Activated naive CD4-positive, alpha-beta T cell treated with anti-CD3 and anti-CD28 coated beads for 36 hours (primary cell): ENCODE data around the gene FAM111A. TPM values are rescaled to one million over a fixed set of nuclear protein-coding genes. Genes with fewer than 3 reads are reported as not detected.
"Not testable (repeated sequence)": the region's sequence is repeated elsewhere in the genome, so short reads cannot be mapped to it uniquely, and the experiment has no call there.

Source experiments
- CTCF ChIA-PET: fragments of 350-600 bp; sonication (Branson Sonifier 250); formaldehyde crosslinking; loops from one replicate; lab custom pipeline; 2021; ENCODE audit warnings: antibody characterized with exemption; lab: Charles Lee
- DNase-seq: peaks from one replicate; pipeline ENCODE4 v3.0.0-alpha.2; 2020
- H3K27ac Mint-ChIP-seq: one replicate; pipeline ENCODE4 v1.8.0; 2021; ENCODE audit warnings: mild to moderate bottlenecking, mixed read lengths
- H3K27me3 Mint-ChIP-seq: one replicate; pipeline ENCODE4 v1.8.0; 2021; ENCODE audit warnings: low read depth, mixed read lengths
- H3K36me3 Mint-ChIP-seq: one replicate; pipeline ENCODE4 v1.8.0; 2021; ENCODE audit warnings: low read depth, mixed read lengths
- H3K4me1 Mint-ChIP-seq: one replicate; pipeline ENCODE4 v1.8.0; 2021; ENCODE audit warnings: low read depth, mixed read lengths
- H3K4me3 Mint-ChIP-seq: one replicate; pipeline ENCODE4 v1.8.0; 2021; ENCODE audit warnings: mild to moderate bottlenecking, moderate library complexity, mixed read lengths
- H3K9me3 Mint-ChIP-seq: one replicate; pipeline ENCODE4 v1.8.0; 2021; ENCODE audit warnings: mixed read lengths
- intact Hi-C: fragments of 100-400 bp; cut with micrococcal nuclease; formaldehyde crosslinking; loops from one replicate; pipeline ENCODE4 v1.15.1; 2023
- total RNA-seq, 2 experiments: library from RNA; stranded (reverse); gene quantifications; one replicate each; pipeline ENCODE4 v1.2.3, GENCODE V29; 2021

Gene FAM111A
- 10 to 100 TPM; 98.3 to 99.4 TPM for total RNA-seq

DNA sequence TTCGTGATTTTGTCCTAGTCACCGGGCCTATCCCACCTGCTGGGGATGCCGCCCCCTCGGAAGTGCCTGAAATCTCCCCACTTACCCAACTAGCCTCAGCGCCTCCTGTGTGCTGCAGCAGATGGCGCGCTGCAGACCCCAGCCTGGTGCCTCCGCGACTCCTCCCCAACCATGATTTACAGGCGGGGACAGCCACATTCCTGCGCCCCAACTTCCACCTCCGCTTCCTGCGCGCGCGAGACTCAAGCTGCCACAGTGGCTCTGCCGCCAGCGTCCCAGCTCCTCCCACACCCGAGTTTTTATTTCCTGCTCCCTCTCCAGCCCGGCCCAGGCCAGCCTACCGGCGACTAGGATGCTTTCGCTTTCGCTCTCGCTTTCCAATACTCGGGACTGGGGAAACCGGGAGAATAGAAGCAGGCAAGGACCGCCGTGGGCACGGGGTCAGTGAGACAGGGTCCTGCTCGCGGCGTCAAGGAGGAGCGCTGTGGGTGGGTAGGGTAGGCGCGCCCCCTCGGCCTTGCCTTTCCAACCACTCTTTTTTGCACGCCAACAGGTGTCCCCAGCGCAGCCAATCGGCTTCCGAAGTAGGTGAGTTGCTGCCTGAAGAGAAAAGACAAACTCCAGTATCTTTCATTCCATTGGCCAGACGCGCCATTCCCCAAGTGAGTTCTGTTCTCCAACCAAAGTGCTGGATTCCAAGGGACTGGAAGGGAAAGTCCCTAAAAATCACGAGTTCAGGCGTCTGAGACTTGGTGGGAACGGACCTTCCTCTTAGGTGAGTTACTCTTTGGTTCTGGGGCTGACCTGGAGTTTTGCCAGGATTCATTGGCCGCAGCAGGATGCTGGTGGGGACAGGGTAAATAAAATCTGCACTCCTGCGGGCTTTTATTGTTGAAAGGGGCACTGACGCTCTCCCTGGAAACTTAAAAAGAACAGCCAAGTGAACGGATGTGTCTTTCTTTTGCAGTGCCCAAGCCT lies at the start of gene FAM111A:
FAM111A (plus strand) TSS at position 327 of the 978 bp plus-strand sequence. CDS start 6,017 bp downstream, outside the sequence.
- Mint-ChIP-seq H3K27me3 (no peaks in the 10 kb centered on the region), H3K36me3 (peaks cover 32% of the 10 kb centered on the region), H3K27ac (peak within 1 kb of the TSS; percentile 91), H3K4me3 (peak within 1 kb of the TSS; percentile 95), H3K4me1 (peaks cover 40% of the 10 kb centered on the region), H3K9me3 (no peaks in the 10 kb centered on the region)
- CTCF ChIA-PET = interaction anchor here (0.9 to 3.6 kb wide), 7 partner anchors 7 to 466 kb away, joined by 3 to 46 read pairs (median 5); no protein-coding TSS in a partner anchor
- intact Hi-C loops = loop anchor here (1.0 to 10.0 kb wide), 8 partner anchors 15 to 1818 kb away; partner anchors contain the start of genes FAM111B, MED19, SELENOH and TMX2
- peak; percentile 88 for DNase-seq

- H3K9me3 Mint-ChIP-seq, H3K4me1 Mint-ChIP-seq, intact Hi-C loops, DNase-seq, H3K36me3 Mint-ChIP-seq, H3K27ac Mint-ChIP-seq, H3K4me3 Mint-ChIP-seq: not testable (repeated sequence)
- H3K27me3 Mint-ChIP-seq = peaks cover 10% of the 10 kb centered on the region
- CTCF ChIA-PET = interaction anchor here (0.9 to 5.8 kb wide), 3 partner anchors 9 to 65 kb away, joined by 3 to 45 read pairs (median 3); no protein-coding TSS in a partner anchor
These were observed 49.1 kb upstream of the FAM111A start for GRCh38 chr11:59093576-59093975.

- CTCF ChIA-PET = interaction anchor here (0.9 to 6.5 kb wide), 3 partner anchors 40 to 112 kb away, joined by 3 to 57 read pairs (median 45); no protein-coding TSS in a partner anchor
- H3K4me1 Mint-ChIP-seq, H3K9me3 Mint-ChIP-seq, DNase-seq, H3K4me3 Mint-ChIP-seq, H3K27ac Mint-ChIP-seq, intact Hi-C loops, H3K36me3 Mint-ChIP-seq: not testable (repeated sequence)
- H3K27me3 Mint-ChIP-seq = peaks cover 15% of the 10 kb centered on the region
These were observed 47.4 kb upstream of the FAM111A start for GRCh38 chr11:59095225-59095624.

DNA sequence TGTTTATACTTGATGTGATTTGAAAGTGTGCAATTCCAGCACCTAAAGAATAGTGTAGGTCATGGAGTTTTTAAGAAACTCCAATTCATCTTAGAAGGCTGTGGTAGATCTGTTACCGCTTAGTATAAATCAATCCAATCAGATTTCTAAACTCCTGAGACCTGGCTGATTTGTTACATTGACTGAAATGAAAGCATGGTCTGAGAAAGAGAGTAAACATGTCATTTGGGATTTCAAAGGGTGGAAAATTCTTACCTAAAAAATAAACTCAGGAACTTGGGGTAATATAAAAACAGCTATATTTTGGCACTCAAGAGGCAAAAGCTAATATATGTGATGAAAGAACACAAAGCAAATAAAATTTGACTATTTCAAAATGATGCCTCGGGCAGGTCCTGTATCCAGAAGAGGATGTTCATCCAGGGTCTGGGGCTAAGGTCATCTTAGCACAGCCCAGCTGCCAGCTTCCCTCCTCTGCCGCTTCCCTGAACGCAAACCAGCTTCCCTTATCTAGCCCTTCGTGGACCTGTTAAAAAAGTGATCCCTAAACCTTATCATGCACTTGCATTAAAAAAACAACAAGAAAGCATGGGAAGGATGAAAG lies 46.6 kb upstream of the FAM111A start:
- H3K36me3 Mint-ChIP-seq, intact Hi-C loops, H3K27ac Mint-ChIP-seq, H3K4me3 Mint-ChIP-seq, H3K9me3 Mint-ChIP-seq, H3K4me1 Mint-ChIP-seq, DNase-seq: not testable (repeated sequence)
- CTCF ChIA-PET = interaction anchor here (1.0 to 6.5 kb wide), 3 partner anchors 23 to 61 kb away, joined by 3 to 57 read pairs (median 45); no protein-coding TSS in a partner anchor
- peaks cover 21% of the 10 kb centered on the region for H3K27me3 Mint-ChIP-seq

- peak; percentile 79 for DNase-seq
- peaks cover 21% of the 10 kb centered on the region for H3K27me3 Mint-ChIP-seq
- H3K27ac Mint-ChIP-seq = no peak overlapping the region
- H3K36me3 Mint-ChIP-seq = no peaks in the 10 kb centered on the region
- CTCF ChIA-PET = interaction anchor here (0.8 to 6.5 kb wide), 9 partner anchors 10 to 64 kb away, joined by 3 to 57 read pairs (median 4); partner anchors contain the start of genes FAM111A and FAM111B
- intact Hi-C loops = loop anchor here (1.0 kb wide), 2 partner anchors 39 to 61 kb away; no protein-coding TSS in a partner anchor
- H3K4me1 Mint-ChIP-seq = peaks cover 5% of the 10 kb centered on the region
- no peak overlapping the region for H3K4me3 Mint-ChIP-seq
- H3K9me3 Mint-ChIP-seq = no peaks in the 10 kb centered on the region
These were observed 45.4 kb upstream of the FAM111A start for GRCh38 chr11:59097113-59097708.

- not testable (repeated sequence) for H3K36me3 Mint-ChIP-seq, DNase-seq, H3K27ac Mint-ChIP-seq, H3K4me3 Mint-ChIP-seq, H3K4me1 Mint-ChIP-seq, H3K9me3 Mint-ChIP-seq
- intact Hi-C loops = loop anchor here (1.0 kb wide), 2 partner anchors 38 to 60 kb away; no protein-coding TSS in a partner anchor
- CTCF ChIA-PET = interaction anchor here (0.8 to 6.5 kb wide), 9 partner anchors 10 to 63 kb away, joined by 3 to 57 read pairs (median 4); partner anchors contain the start of genes FAM111A and FAM111B
- peaks cover 27% of the 10 kb centered on the region for H3K27me3 Mint-ChIP-seq
These were observed 44.7 kb upstream of the FAM111A start for GRCh38 chr11:59097938-59098337.

DNA sequence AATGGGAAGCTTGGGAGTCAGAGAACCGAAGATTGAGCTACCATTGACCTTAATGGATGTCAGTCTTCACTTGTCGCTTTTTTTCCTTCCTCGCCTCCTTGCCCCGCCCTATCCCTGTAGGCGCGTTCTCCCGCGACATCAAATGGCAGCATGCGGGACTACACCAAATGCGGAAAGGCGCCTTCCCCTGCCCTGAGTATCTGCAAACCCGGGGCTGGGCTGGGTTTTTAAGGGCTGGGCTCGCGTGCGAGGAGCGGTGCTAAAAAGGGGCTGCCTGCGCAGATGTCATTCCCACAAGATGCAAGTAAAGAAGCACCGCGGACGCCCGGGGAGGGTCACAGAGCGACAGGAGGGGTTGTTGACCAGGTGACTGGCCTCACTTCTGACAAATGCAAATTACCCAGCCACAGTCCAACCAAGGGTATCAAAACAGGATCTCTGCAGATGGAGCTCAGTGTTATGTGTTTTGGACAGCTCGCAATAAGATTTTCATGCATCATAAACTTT lies 40.3 kb upstream of the FAM111A start:
- CTCF ChIA-PET = interaction anchor here (1.4 to 3.0 kb wide), 4 partner anchors 9 to 44 kb away, joined by 3 to 10 read pairs (median 8); no protein-coding TSS in a partner anchor
- no peak overlapping the region for H3K27ac Mint-ChIP-seq
- no peaks in the 10 kb centered on the region for H3K36me3 Mint-ChIP-seq
- peaks cover 49% of the 10 kb centered on the region for H3K27me3 Mint-ChIP-seq
- intact Hi-C loops = loop anchor here (1.0 to 10.0 kb wide), 3 partner anchors 49 to 512 kb away; partner anchors contain the start of gene OSBP
- DNase-seq = peak; percentile 86
- H3K4me1 Mint-ChIP-seq = peaks cover 22% of the 10 kb centered on the region
- H3K4me3 Mint-ChIP-seq = peak overlapping the region; percentile 67
- H3K9me3 Mint-ChIP-seq = no peaks in the 10 kb centered on the region

DNA sequence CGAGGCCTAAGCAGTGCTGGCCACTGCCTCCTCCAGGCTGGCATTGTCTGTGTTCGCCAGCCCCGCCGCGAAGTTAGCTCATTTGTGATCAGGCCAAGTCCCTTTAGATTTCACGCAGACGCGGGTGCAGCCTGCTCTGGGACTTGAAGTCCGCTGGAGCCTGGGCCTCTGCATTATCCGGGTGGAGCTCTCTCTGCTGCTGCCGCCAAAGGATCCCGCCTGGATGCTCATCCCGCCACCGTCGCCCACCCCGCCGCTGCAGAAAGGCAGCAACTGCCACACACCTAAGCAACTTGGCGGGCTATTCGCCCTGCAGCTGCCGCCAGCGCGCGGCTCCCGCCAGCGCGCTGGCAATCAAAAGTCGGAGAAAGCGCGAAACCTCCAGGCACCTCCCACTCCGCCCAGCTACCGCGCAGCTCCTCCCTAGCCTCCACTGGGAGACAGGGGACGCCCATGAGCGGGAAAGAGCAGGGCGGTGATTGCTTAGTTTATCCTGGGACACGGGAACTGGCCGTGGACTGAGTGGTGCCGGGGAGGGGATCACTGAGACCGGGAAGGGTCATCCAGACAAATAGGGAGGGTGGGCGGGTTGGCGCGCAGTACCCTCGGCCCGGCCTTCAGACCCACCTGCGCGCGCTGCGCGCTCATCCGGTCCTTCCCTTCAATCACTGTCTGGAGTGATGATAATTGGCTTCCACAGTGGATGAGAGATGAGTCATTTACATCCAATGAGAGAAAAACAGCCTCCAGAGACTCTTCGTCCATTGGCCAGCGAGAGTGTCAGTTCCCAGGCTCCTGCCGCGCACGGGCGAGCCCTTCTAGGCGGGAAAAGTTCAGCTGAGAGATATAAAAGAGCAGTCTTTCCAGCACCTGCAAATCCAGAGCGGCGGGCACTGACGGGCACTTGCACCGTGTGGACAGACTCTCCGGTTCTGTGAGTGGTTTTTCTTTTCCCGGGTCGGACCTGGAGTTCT lies 36.0 kb upstream of the FAM111A start, which contains the start of gene FAM111B:
FAM111B (plus strand) TSS at position 875 of the 974 bp plus-strand sequence. CDS start 2,389 bp downstream, outside the sequence.
- H3K27ac Mint-ChIP-seq = peak within 1 kb of the TSS; percentile 76
- peak within 1 kb of the TSS; percentile 87 for H3K4me3 Mint-ChIP-seq
- intact Hi-C loops = loop anchor here (1.0 to 10.0 kb wide), 9 partner anchors 36 to 528 kb away; partner anchors contain the start of genes FAM111A and OSBP
- CTCF ChIA-PET = interaction anchor here (0.6 to 5.8 kb wide), 13 partner anchors 9 to 80 kb away, joined by 3 to 27 read pairs (median 3); partner anchors contain the start of gene DTX4
- peaks cover 41% of the 10 kb centered on the region for H3K4me1 Mint-ChIP-seq
- peaks cover 32% of the 10 kb centered on the region for H3K36me3 Mint-ChIP-seq
- H3K27me3 Mint-ChIP-seq = peaks cover 61% of the 10 kb centered on the region
- H3K9me3 Mint-ChIP-seq = no peaks in the 10 kb centered on the region
- DNase-seq = peak; percentile 88

DNA sequence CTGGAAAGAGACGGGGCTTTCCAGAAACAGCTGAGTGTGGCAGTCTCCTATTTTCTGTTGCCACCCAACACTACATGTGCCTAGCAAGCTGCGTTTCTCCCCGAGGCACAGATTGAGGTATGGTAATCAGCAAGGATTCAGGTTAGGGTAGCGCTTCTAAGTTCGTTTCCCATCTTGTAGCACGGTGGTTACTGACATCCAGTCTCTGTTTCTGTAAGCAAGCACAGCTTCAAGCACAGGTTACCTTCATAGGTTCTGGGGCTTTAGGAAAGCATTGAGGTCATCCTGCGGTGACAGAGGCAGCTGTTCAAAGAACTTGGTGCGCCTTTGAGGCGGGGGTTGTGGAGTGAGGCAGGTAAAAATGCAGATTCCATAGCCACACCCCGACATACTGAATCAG lies 34.9 kb upstream of the FAM111A start:
- H3K27ac Mint-ChIP-seq = peak overlapping the region; percentile 76
- H3K36me3 Mint-ChIP-seq = peaks cover 40% of the 10 kb centered on the region
- peak overlapping the region; percentile 87 for H3K4me3 Mint-ChIP-seq
- DNase-seq = peak; percentile 63
- intact Hi-C loops = loop anchor here (1.0 to 10.0 kb wide), 9 partner anchors 35 to 529 kb away; partner anchors contain the start of genes FAM111A and OSBP
- not testable (repeated sequence) for H3K9me3 Mint-ChIP-seq
- H3K27me3 Mint-ChIP-seq = peaks cover 55% of the 10 kb centered on the region
- CTCF ChIA-PET = interaction anchor here (1.0 to 5.8 kb wide), 8 partner anchors 10 to 79 kb away, joined by 3 to 27 read pairs (median 4); no protein-coding TSS in a partner anchor
- H3K4me1 Mint-ChIP-seq = peaks cover 37% of the 10 kb centered on the region

- CTCF ChIA-PET = no interaction called here
- peaks cover 25% of the 10 kb centered on the region for H3K27me3 Mint-ChIP-seq
- no peak for DNase-seq
- H3K27ac Mint-ChIP-seq = no peak overlapping the region
- no peak overlapping the region for H3K4me3 Mint-ChIP-seq
- intact Hi-C loops = no loop called here
- H3K36me3 Mint-ChIP-seq = peaks cover 86% of the 10 kb centered on the region
- H3K4me1 Mint-ChIP-seq = peaks cover 22% of the 10 kb centered on the region
- peaks cover 6% of the 10 kb centered on the region for H3K9me3 Mint-ChIP-seq
These were observed 30.2 kb upstream of the FAM111A start for GRCh38 chr11:59112494-59112893.
